Nephron progenitor cell (in vitro differentiated cells): ENCODE measurements around the gene ITPK1.
"Not testable (repeated sequence)": the region's sequence is repeated elsewhere in the genome, so short reads cannot be mapped to it uniquely, and the experiment has no call there.

Experiments used
- DNase-seq: peaks from one replicate; pipeline ENCODE4 v3.0.0; 2021
- H3K27ac Mint-ChIP-seq: 2 replicates; pipeline ENCODE4 v1.8.0; 2021; ENCODE audit warnings: mild to moderate bottlenecking, moderate library complexity, mixed read lengths
- H3K27me3 Mint-ChIP-seq: 2 replicates; pipeline ENCODE4 v1.8.0; 2021; ENCODE audit warnings: mild to moderate bottlenecking, low read depth, mixed read lengths; ENCODE audit not compliant: poor library complexity
- H3K36me3 Mint-ChIP-seq: 2 replicates; pipeline ENCODE4 v1.8.0; 2021; ENCODE audit warnings: low read depth, mixed read lengths
- H3K4me1 Mint-ChIP-seq: 2 replicates; pipeline ENCODE4 v1.8.0; 2021; ENCODE audit warnings: mixed read lengths
- H3K4me3 Mint-ChIP-seq: 2 replicates; pipeline ENCODE4 v1.8.0; 2021; ENCODE audit warnings: mild to moderate bottlenecking, moderate library complexity, mixed read lengths
- H3K9me3 Mint-ChIP-seq: 2 replicates; pipeline ENCODE4 v1.8.0; 2021; ENCODE audit warnings: mild to moderate bottlenecking, moderate library complexity, mixed read lengths
- TF ChIP-seq, protein P1 (sequence below): fragments of 200-600 bp; sonication (generic); IDR thresholded peaks from 2 replicates; pipeline ENCODE4 v1.5.0; 2021; ENCODE audit warnings: antibody characterized with exemption

Gene ITPK1

GRCh38 chr14:93133464-93133863, 17.7 kb upstream of the ITPK1 start:
- no peak for DNase-seq
- no peaks in the 10 kb centered on the region for H3K9me3 Mint-ChIP-seq
- no peaks in the 10 kb centered on the region for H3K36me3 Mint-ChIP-seq
- H3K4me1 Mint-ChIP-seq: no peaks in the 10 kb centered on the region
- peaks cover 12% of the 10 kb centered on the region for H3K27me3 Mint-ChIP-seq
- no peak overlapping the region for H3K27ac Mint-ChIP-seq
- TF ChIP-seq, protein P1, sequence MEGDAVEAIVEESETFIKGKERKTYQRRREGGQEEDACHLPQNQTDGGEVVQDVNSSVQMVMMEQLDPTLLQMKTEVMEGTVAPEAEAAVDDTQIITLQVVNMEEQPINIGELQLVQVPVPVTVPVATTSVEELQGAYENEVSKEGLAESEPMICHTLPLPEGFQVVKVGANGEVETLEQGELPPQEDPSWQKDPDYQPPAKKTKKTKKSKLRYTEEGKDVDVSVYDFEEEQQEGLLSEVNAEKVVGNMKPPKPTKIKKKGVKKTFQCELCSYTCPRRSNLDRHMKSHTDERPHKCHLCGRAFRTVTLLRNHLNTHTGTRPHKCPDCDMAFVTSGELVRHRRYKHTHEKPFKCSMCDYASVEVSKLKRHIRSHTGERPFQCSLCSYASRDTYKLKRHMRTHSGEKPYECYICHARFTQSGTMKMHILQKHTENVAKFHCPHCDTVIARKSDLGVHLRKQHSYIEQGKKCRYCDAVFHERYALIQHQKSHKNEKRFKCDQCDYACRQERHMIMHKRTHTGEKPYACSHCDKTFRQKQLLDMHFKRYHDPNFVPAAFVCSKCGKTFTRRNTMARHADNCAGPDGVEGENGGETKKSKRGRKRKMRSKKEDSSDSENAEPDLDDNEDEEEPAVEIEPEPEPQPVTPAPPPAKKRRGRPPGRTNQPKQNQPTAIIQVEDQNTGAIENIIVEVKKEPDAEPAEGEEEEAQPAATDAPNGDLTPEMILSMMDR: no peak
- no peak overlapping the region for H3K4me3 Mint-ChIP-seq

- peaks cover 12% of the 10 kb centered on the region for H3K27me3 Mint-ChIP-seq
- DNase-seq: no peak
- no peak overlapping the region for H3K4me3 Mint-ChIP-seq
- no peak overlapping the region for H3K27ac Mint-ChIP-seq
- TF ChIP-seq, protein P1: peak; percentile 26
- no peaks in the 10 kb centered on the region for H3K36me3 Mint-ChIP-seq
- no peaks in the 10 kb centered on the region for H3K9me3 Mint-ChIP-seq
- H3K4me1 Mint-ChIP-seq: no peaks in the 10 kb centered on the region
Observed at GRCh38 chr14:93132472-93133065, 16.8 kb upstream of the ITPK1 start.

- not testable (repeated sequence) for H3K27ac Mint-ChIP-seq, H3K4me3 Mint-ChIP-seq, H3K4me1 Mint-ChIP-seq, H3K36me3 Mint-ChIP-seq, H3K9me3 Mint-ChIP-seq, H3K27me3 Mint-ChIP-seq, DNase-seq
Observed at GRCh38 chr14:93131257-93131820, 15.6 kb upstream of the ITPK1 start.

- Mint-ChIP-seq H3K27me3 (peaks cover 8% of the 10 kb centered on the region), H3K4me1 (no peaks in the 10 kb centered on the region), H3K36me3 (no peaks in the 10 kb centered on the region), H3K27ac (no peak overlapping the region), H3K9me3 (no peaks in the 10 kb centered on the region), H3K4me3 (no peak overlapping the region)
- TF ChIP-seq, protein P1: no peak
- DNase-seq: no peak
Observed at GRCh38 chr14:93128725-93129459, 13.2 kb upstream of the ITPK1 start.

- no peaks in the 10 kb centered on the region for H3K4me1 Mint-ChIP-seq
Observed at GRCh38 chr14:93126111-93126510, 10.4 kb upstream of the ITPK1 start.

DNA sequence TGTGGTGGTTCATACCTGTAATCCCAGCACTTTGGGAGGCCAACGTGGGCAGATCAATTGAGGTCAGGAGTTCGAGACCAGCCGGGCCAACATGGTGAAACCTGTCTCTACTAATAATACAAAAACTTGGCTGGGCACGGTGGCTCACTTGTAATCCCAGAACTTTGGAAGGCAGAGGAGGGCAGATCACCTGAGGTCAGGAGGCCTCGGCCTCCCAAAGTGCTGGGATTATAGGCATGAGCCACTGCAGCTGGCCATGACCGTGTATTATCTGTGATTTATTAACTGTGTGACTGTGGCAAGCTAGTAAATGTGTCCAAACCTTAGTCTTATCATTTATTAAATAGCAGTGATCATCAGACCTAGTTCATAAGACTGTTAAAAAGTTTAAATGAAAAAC, 7.1 kb upstream of the ITPK1 start:
- Mint-ChIP-seq H3K9me3 (no peaks in the 10 kb centered on the region), H3K4me3 (no peak overlapping the region), H3K36me3 (no peaks in the 10 kb centered on the region), H3K4me1 (no peaks in the 10 kb centered on the region), H3K27me3 (peaks cover 8% of the 10 kb centered on the region), H3K27ac (no peak overlapping the region)
- TF ChIP-seq, protein P1: no peak
- no peak for DNase-seq

More at GRCh38 chr14:93126111-93126510, 10.4 kb upstream of the ITPK1 start:
- Mint-ChIP-seq H3K27ac (no peak overlapping the region), H3K4me3 (no peak overlapping the region), H3K9me3 (no peaks in the 10 kb centered on the region), H3K27me3 (peaks cover 4% of the 10 kb centered on the region), H3K36me3 (no peaks in the 10 kb centered on the region)
- TF ChIP-seq, protein P1: no peak
- no peak for DNase-seq
